ENCODE data around the gene SLC38A6. TPM values are rescaled to one million over a fixed set of nuclear protein-coding genes. Genes with fewer than 3 reads are reported as not detected.

The SLC38A6 gene
- total and polyA plus RNA-seq, 2 experiments from 2014 or later: 11.9 to 23.2 TPM

DNA sequence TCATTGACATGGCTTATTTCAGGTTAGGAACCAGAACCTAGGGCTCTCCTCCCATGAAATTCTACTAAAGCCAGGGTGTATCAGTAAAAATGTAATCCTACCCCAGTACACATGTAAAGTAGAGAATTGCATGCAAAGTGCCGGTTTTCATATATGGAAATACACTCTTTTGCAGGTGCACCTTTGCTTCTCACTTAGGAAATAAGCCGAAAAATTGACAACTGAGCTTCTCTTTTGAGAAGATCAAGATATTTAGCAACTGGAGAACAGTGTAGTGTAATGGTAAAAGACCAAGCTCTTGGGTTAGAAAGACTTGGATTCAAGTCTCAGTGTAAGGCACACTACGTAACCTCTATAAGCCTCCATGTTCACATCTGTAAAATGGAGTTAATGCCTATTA lies 82.4 kb downstream of the SLC38A6 start:
- Mint-ChIP-seq H3K36me3 (ENCODE audit: low read depth) (peaks cover 14% of the 10 kb centered on the region), H3K4me1 (peaks cover 7% of the 10 kb centered on the region), H3K27ac (no peak overlapping the region), H3K27me3 (ENCODE audit: insufficient read depth, low read depth, poor library complexity) (peaks cover 4% of the 10 kb centered on the region), H3K4me3 (no peak overlapping the region), H3K9me3 (peaks cover 12% of the 10 kb centered on the region)
- H3F3A ChIP-seq (replicated peaks; ENCODE audit: low read depth): no peaks in the 10 kb centered on the region
- H4K20me1 ChIP-seq (replicated peaks; ENCODE audit: insufficient read depth): no peaks in the 10 kb centered on the region
- H3K4me1 ChIP-seq (ENCODE audit: insufficient read depth): 0 out of 2 replicates have a peak, but pooled peaks cover 3% of the 10 kb centered on the region
- H3K9me2 ChIP-seq (ENCODE audit: insufficient read depth): no peaks in the 10 kb centered on the region
- no peak for TF ChIP-seq ZNF114 (CRISPR knock-in tag; IDR thresholded peaks at IDR 0.05)
- TF ChIP-seq EZH2phosphoT487 (IDR thresholded peaks at IDR 0.05; ENCODE audit: unreplicated experiment): no peak
- TF ChIP-seq, protein P1, sequence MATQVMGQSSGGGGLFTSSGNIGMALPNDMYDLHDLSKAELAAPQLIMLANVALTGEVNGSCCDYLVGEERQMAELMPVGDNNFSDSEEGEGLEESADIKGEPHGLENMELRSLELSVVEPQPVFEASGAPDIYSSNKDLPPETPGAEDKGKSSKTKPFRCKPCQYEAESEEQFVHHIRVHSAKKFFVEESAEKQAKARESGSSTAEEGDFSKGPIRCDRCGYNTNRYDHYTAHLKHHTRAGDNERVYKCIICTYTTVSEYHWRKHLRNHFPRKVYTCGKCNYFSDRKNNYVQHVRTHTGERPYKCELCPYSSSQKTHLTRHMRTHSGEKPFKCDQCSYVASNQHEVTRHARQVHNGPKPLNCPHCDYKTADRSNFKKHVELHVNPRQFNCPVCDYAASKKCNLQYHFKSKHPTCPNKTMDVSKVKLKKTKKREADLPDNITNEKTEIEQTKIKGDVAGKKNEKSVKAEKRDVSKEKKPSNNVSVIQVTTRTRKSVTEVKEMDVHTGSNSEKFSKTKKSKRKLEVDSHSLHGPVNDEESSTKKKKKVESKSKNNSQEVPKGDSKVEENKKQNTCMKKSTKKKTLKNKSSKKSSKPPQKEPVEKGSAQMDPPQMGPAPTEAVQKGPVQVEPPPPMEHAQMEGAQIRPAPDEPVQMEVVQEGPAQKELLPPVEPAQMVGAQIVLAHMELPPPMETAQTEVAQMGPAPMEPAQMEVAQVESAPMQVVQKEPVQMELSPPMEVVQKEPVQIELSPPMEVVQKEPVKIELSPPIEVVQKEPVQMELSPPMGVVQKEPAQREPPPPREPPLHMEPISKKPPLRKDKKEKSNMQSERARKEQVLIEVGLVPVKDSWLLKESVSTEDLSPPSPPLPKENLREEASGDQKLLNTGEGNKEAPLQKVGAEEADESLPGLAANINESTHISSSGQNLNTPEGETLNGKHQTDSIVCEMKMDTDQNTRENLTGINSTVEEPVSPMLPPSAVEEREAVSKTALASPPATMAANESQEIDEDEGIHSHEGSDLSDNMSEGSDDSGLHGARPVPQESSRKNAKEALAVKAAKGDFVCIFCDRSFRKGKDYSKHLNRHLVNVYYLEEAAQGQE (IDR thresholded peaks at IDR 0.05; ENCODE audit: unreplicated experiment): no peak
- TF ChIP-seq CREB1 (CRISPR knock-in tag; IDR thresholded peaks at IDR 0.05; ENCODE audit: low read depth): no peak
- TF ChIP-seq STAT1 (IDR thresholded peaks at IDR 0.05; ENCODE audit: unreplicated experiment): no peak
- no peak for TF ChIP-seq POLR2AphosphoS5 (IDR thresholded peaks at IDR 0.05; ENCODE audit: low read depth)
- TF ChIP-seq, protein P2, sequence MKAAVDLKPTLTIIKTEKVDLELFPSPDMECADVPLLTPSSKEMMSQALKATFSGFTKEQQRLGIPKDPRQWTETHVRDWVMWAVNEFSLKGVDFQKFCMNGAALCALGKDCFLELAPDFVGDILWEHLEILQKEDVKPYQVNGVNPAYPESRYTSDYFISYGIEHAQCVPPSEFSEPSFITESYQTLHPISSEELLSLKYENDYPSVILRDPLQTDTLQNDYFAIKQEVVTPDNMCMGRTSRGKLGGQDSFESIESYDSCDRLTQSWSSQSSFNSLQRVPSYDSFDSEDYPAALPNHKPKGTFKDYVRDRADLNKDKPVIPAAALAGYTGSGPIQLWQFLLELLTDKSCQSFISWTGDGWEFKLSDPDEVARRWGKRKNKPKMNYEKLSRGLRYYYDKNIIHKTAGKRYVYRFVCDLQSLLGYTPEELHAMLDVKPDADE (IDR thresholded peaks at IDR 0.05): no peak
- no peaks in the 10 kb centered on the region; the same call in 1 of the 2 replicates for H3K36me3 ChIP-seq (ENCODE audit: insufficient read depth)
- no peaks in the 10 kb centered on the region for H3K27me3 ChIP-seq (ENCODE audit: insufficient read depth)
- H3K79me2 ChIP-seq (replicated peaks; ENCODE audit: insufficient read depth): no peaks in the 10 kb centered on the region
- ATAC-seq: no peak
- no peak overlapping the region for H3K4me3 ChIP-seq
- no peak overlapping the region for H3K4me2 ChIP-seq
- no peak overlapping the region for H2AFZ ChIP-seq
- DNase-seq (ENCODE audit: low spot score): no peak
- H3K27ac ChIP-seq (ENCODE audit: low read depth): no peak overlapping the region

GRCh38 chr14:61064210-61064609 lies 83.2 kb downstream of the SLC38A6 start:
- H3K36me3 ChIP-seq (ENCODE audit: insufficient read depth): no peaks in the 10 kb centered on the region; the same call in 1 of the 2 replicates
- no peaks in the 10 kb centered on the region for H3K79me2 ChIP-seq (replicated peaks; ENCODE audit: insufficient read depth)
- H2AFZ ChIP-seq: no peak overlapping the region
- H3K4me2 ChIP-seq: no peak overlapping the region
- DNase-seq (ENCODE audit: low spot score) (no peak), ATAC-seq (no peak)
- H3K36me3 Mint-ChIP-seq (ENCODE audit: low read depth): peaks cover 14% of the 10 kb centered on the region
- no peaks in the 10 kb centered on the region for H3K27me3 ChIP-seq (ENCODE audit: insufficient read depth)
- peaks cover 12% of the 10 kb centered on the region for H3K9me3 Mint-ChIP-seq
- no peak overlapping the region for H3K27ac Mint-ChIP-seq
- H3K4me3 Mint-ChIP-seq: no peak overlapping the region
- H3K27ac ChIP-seq (ENCODE audit: low read depth): no peak overlapping the region
- peaks cover 7% of the 10 kb centered on the region for H3K4me1 Mint-ChIP-seq
- H3K27me3 Mint-ChIP-seq (ENCODE audit: insufficient read depth, low read depth, poor library complexity): peaks cover 4% of the 10 kb centered on the region
- H4K20me1 ChIP-seq (replicated peaks; ENCODE audit: insufficient read depth): no peaks in the 10 kb centered on the region
- H3K9me2 ChIP-seq (ENCODE audit: insufficient read depth): no peaks in the 10 kb centered on the region
- no peak overlapping the region for H3K4me3 ChIP-seq
- no peaks in the 10 kb centered on the region for H3F3A ChIP-seq (replicated peaks; ENCODE audit: low read depth)
- H3K4me1 ChIP-seq (ENCODE audit: insufficient read depth): 0 out of 2 replicates have a peak, but pooled peaks cover 3% of the 10 kb centered on the region
- TF ChIP-seq, protein P3, sequence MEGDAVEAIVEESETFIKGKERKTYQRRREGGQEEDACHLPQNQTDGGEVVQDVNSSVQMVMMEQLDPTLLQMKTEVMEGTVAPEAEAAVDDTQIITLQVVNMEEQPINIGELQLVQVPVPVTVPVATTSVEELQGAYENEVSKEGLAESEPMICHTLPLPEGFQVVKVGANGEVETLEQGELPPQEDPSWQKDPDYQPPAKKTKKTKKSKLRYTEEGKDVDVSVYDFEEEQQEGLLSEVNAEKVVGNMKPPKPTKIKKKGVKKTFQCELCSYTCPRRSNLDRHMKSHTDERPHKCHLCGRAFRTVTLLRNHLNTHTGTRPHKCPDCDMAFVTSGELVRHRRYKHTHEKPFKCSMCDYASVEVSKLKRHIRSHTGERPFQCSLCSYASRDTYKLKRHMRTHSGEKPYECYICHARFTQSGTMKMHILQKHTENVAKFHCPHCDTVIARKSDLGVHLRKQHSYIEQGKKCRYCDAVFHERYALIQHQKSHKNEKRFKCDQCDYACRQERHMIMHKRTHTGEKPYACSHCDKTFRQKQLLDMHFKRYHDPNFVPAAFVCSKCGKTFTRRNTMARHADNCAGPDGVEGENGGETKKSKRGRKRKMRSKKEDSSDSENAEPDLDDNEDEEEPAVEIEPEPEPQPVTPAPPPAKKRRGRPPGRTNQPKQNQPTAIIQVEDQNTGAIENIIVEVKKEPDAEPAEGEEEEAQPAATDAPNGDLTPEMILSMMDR (conservative IDR thresholded peaks at IDR 0.05; ENCODE audit: low read depth in 2 of 2): peak; percentile 37 to 45
- TF ChIP-seq NANOG (IDR thresholded peaks at IDR 0.05; ENCODE audit: borderline replicate concordance): no peak
- no peak for TF ChIP-seq JUNB (IDR thresholded peaks at IDR 0.05; ENCODE audit: unreplicated experiment)
- TF ChIP-seq, protein P1 (IDR thresholded peaks at IDR 0.05; ENCODE audit: unreplicated experiment): no peak
